SU-DHL-6 (cell line): ENCODE data around the gene LHFPL3.

ENCODE experiments used
- H2AFZ ChIP-seq: fragments of 200-600 bp; sonication (generic); 2 replicates; pipeline ENCODE4 v1.6.1; 2014; ENCODE audit warnings: low read depth, mild to moderate bottlenecking, moderate library complexity, mixed read lengths, antibody characterized with exemption, low read length; ENCODE audit not compliant: severe bottlenecking
- H3F3A ChIP-seq: fragments of 200-600 bp; shearing (Covaris generic); 2 replicates; pipeline ENCODE4 v1.6.0; 2016; ENCODE audit warnings: antibody characterized with exemption, mild to moderate bottlenecking; ENCODE audit not compliant: insufficient read depth
- H3K27ac ChIP-seq: fragments of 200-600 bp; sonication (generic); 2 replicates; pipeline ENCODE4 v1.5.1; 2016; ENCODE audit warnings: low read depth, mild to moderate bottlenecking, low read length, moderate library complexity, mixed read lengths
- H3K27me3 ChIP-seq: fragments of 200-600 bp; sonication (generic), shearing (Covaris generic); 2 replicates; pipeline ENCODE4 v1.6.0; 2014; ENCODE audit warnings: mild to moderate bottlenecking, low read length
- H3K36me3 ChIP-seq: fragments of 200-600 bp; sonication (generic); 2 replicates; pipeline ENCODE4 v1.6.1; 2014; ENCODE audit warnings: mild to moderate bottlenecking, low read length, mixed read lengths
- H3K4me2 ChIP-seq: fragments of 300-600, 200-600 bp; shearing (Covaris generic), sonication (generic); 2 replicates; pipeline ENCODE4 v1.6.0; 2014; ENCODE audit warnings: low read length, low read depth, mild to moderate bottlenecking; ENCODE audit not compliant: poor library complexity, severe bottlenecking
- H3K4me3 ChIP-seq: fragments of 200-600 bp; sonication (generic); 2 replicates; pipeline ENCODE4 v1.5.1; 2014; ENCODE audit warnings: antibody characterized with exemption, low read length, mild to moderate bottlenecking, mixed read lengths; ENCODE audit not compliant: insufficient read depth, poor library complexity, severe bottlenecking
- H3K79me2 ChIP-seq: fragments of 200-600 bp; sonication (generic); 2 replicates; pipeline ENCODE4 v1.6.1; 2014; ENCODE audit warnings: mild to moderate bottlenecking, low read length, moderate library complexity; ENCODE audit not compliant: insufficient read depth
- H3K9ac ChIP-seq: fragments of 200-600 bp; sonication (generic); 2 replicates; pipeline ENCODE4 v1.7.0; 2014; ENCODE audit warnings: mild to moderate bottlenecking, low read length
- H3K9me2 ChIP-seq: fragments of 200-600 bp; sonication (generic); replicated peaks from 2 replicates; pipeline ENCODE4 v1.6.1; 2014; ENCODE audit warnings: low read length; ENCODE audit not compliant: insufficient read depth
- H3K9me3 ChIP-seq: fragments of 200-600 bp; sonication (generic); 2 replicates; pipeline ENCODE4 v1.6.1; 2014; ENCODE audit warnings: low read length, mixed read lengths; ENCODE audit not compliant: insufficient read depth
- H4K20me1 ChIP-seq: fragments of 200-600 bp; sonication (generic); 2 replicates; pipeline ENCODE4 v1.6.1; 2014; ENCODE audit warnings: low read depth, mild to moderate bottlenecking, antibody characterized with exemption, low read length, moderate library complexity, mixed read lengths
- CTCF ChIP-seq: fragments of 200-600 bp; sonication (generic); IDR thresholded peaks from one replicate; pipeline ENCODE4 v1.5.1; 2017; ENCODE audit warnings: antibody characterized with exemption, mild to moderate bottlenecking, low read length, moderate library complexity; ENCODE audit not compliant: insufficient read depth, poor library complexity, severe bottlenecking
- EZH2phosphoT487 ChIP-seq: fragments of 200-600 bp; sonication (generic), shearing (Covaris generic); conservative IDR thresholded peaks from 2 replicates; pipeline ENCODE4 v1.6.1; 2018; ENCODE audit warnings: mild to moderate bottlenecking, antibody characterized with exemption, low read length, moderate library complexity, mixed read lengths

Gene LHFPL3

GRCh38 chr7:104357166-104357565, 28.8 kb downstream of the LHFPL3 start:
- no peak overlapping the region for H2AFZ ChIP-seq
- H3K4me3 ChIP-seq = no peak overlapping the region
- H3K9me3 ChIP-seq = no peaks in the 10 kb centered on the region
- no peak overlapping the region for H3K9ac ChIP-seq
- H3K9me2 ChIP-seq = no peaks in the 10 kb centered on the region
- no peaks in the 10 kb centered on the region for H3K79me2 ChIP-seq
- no peaks in the 10 kb centered on the region for H3K36me3 ChIP-seq
- no peaks in the 10 kb centered on the region for H3F3A ChIP-seq
- no peaks in the 10 kb centered on the region for H4K20me1 ChIP-seq
- no peaks in the 10 kb centered on the region for H3K27me3 ChIP-seq
- no peak overlapping the region for H3K27ac ChIP-seq
- H3K4me2 ChIP-seq = no peak overlapping the region
- TF ChIP-seq CTCF (no peak), EZH2phosphoT487 (no peak)

GRCh38 chr7:104358446-104359132, 30.2 kb downstream of the LHFPL3 start:
- H3K9ac ChIP-seq = no peak overlapping the region
- H3K79me2 ChIP-seq = no peaks in the 10 kb centered on the region
- TF ChIP-seq CTCF = no peak
- TF ChIP-seq EZH2phosphoT487 = no peak
- no peak overlapping the region for H3K27ac ChIP-seq
- no peaks in the 10 kb centered on the region for H3K27me3 ChIP-seq
- H4K20me1 ChIP-seq = no peaks in the 10 kb centered on the region
- H3K36me3 ChIP-seq = no peaks in the 10 kb centered on the region
- no peak overlapping the region for H3K4me3 ChIP-seq
- H3K9me2 ChIP-seq = no peaks in the 10 kb centered on the region
- no peak overlapping the region for H3K4me2 ChIP-seq
- H3F3A ChIP-seq = no peaks in the 10 kb centered on the region
- no peaks in the 10 kb centered on the region for H3K9me3 ChIP-seq
- no peak overlapping the region for H2AFZ ChIP-seq

- Histone ChIP-seq H3F3A (no peaks in the 10 kb centered on the region), H3K9ac (no peak overlapping the region), H2AFZ (no peak overlapping the region), H3K79me2 (no peaks in the 10 kb centered on the region), H3K4me3 (no peak overlapping the region), H3K36me3 (no peaks in the 10 kb centered on the region), H3K9me2 (no peaks in the 10 kb centered on the region), H3K9me3 (no peaks in the 10 kb centered on the region), H3K4me2 (no peak overlapping the region), H4K20me1 (no peaks in the 10 kb centered on the region), H3K27ac (no peak overlapping the region), H3K27me3 (no peaks in the 10 kb centered on the region)
- no peak for TF ChIP-seq EZH2phosphoT487
- no peak for TF ChIP-seq CTCF
These were observed 34.4 kb downstream of the LHFPL3 start for GRCh38 chr7:104362756-104363155.
